ENCODE results near the gene HNRNPUL2.
A peak's percentile ranks its signal among the peaks of the same experiment; 100 is the strongest.
"Not testable (repeated sequence)": the region's sequence is repeated elsewhere in the genome, so short reads cannot be mapped to it uniquely, and the experiment has no call there.

Gene HNRNPUL2

DNA sequence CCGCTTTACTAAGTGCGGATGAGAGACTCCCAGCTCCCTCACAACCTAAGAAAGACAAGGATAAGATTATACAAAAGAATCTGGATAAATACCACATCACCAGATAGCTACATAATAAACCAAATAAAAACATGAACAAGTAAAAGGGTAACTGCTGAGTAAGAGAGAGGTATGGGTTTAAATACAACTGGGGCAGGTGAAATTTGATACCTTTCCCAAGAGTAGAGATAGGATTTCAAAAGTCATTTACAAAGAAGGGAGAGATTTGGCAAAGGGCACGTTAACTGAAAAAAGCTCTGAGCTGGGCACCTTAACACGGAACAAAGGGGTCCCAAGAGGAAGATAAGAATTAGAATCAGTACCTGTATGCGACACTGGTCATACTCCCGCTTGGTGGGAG is 50.1 kb downstream of the HNRNPUL2 start:
- H3K4me3 ChIP-seq (ENCODE audit: low read length) = no peak overlapping the region
- TF ChIP-seq, protein P1, sequence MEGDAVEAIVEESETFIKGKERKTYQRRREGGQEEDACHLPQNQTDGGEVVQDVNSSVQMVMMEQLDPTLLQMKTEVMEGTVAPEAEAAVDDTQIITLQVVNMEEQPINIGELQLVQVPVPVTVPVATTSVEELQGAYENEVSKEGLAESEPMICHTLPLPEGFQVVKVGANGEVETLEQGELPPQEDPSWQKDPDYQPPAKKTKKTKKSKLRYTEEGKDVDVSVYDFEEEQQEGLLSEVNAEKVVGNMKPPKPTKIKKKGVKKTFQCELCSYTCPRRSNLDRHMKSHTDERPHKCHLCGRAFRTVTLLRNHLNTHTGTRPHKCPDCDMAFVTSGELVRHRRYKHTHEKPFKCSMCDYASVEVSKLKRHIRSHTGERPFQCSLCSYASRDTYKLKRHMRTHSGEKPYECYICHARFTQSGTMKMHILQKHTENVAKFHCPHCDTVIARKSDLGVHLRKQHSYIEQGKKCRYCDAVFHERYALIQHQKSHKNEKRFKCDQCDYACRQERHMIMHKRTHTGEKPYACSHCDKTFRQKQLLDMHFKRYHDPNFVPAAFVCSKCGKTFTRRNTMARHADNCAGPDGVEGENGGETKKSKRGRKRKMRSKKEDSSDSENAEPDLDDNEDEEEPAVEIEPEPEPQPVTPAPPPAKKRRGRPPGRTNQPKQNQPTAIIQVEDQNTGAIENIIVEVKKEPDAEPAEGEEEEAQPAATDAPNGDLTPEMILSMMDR (IDR thresholded peaks at IDR 0.05; ENCODE audit: insufficient read depth, low read depth, low read length, missing control alignments) = no peak
- DNase-seq (ENCODE audit: low read depth) = no peak

DNA sequence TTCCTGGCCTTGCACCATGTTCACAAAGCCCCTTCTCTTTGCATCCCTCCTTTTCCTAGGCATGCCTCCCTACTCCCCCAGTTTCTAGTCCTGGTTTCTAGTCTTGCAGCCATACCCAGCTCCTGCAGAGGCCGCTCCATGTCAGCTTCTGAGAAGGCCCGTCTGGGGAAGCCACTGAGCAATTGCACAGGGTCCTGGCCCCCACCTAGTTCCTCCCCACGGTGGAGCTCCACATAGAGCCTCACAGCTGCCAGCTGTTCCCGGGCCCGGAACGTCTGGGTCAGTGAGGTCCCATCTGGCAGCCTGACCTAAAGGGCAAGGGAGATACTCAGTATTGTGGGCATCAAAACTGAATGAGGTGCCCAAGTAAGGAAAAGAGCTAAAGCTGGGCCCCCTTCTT is 50.6 kb downstream of the HNRNPUL2 start:
- TF ChIP-seq, protein P1 (IDR thresholded peaks at IDR 0.05; ENCODE audit: insufficient read depth, low read depth, low read length, missing control alignments) = peak; percentile 2
- no peak overlapping the region for H3K4me3 ChIP-seq (ENCODE audit: low read length)
- DNase-seq (ENCODE audit: low read depth) = no peak

DNA sequence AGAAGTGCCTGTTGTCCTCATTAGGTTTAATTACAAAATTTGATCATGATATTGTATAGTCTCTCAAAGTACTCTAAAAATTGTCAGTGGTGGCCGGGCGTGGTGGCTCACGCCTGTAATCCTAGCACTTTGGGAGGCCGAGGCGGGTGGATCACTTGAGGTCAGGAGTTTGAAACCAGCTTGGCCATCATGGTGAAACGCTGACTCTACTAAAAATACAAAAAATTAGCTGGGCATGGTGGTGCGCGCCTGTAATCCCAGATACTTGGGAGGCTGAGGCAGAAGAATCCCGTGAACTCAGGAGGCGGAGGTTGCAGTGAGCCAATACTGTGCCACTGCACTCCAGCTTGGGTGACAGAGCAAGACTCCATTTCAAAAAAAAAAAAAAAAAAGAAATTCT is 51.8 kb downstream of the HNRNPUL2 start:
- DNase-seq (ENCODE audit: low read depth); H3K4me3 ChIP-seq (ENCODE audit: low read length): not testable (repeated sequence)

DNA sequence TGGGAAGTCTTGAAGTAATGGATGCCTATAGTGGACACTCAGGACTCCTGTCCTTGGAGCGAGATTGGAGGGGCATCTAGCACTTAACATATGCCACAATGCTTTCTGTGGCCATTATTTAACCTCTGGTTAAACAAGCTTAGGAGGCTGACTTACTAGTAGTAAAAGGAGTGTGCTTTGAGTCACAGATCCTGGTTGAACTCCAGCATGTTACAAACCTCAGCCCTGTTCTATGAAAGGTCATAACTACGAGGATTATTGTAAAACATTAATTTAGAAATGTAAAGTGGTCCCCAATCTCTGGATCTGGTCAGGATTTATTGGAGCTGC is 54.1 kb downstream of the HNRNPUL2 start:
- TF ChIP-seq, protein P1 (IDR thresholded peaks at IDR 0.05; ENCODE audit: insufficient read depth, low read depth, low read length, missing control alignments) = no peak
- DNase-seq (ENCODE audit: low read depth) = no peak
- peak overlapping the region; percentile 89 for H3K4me3 ChIP-seq (ENCODE audit: low read length)

DNA sequence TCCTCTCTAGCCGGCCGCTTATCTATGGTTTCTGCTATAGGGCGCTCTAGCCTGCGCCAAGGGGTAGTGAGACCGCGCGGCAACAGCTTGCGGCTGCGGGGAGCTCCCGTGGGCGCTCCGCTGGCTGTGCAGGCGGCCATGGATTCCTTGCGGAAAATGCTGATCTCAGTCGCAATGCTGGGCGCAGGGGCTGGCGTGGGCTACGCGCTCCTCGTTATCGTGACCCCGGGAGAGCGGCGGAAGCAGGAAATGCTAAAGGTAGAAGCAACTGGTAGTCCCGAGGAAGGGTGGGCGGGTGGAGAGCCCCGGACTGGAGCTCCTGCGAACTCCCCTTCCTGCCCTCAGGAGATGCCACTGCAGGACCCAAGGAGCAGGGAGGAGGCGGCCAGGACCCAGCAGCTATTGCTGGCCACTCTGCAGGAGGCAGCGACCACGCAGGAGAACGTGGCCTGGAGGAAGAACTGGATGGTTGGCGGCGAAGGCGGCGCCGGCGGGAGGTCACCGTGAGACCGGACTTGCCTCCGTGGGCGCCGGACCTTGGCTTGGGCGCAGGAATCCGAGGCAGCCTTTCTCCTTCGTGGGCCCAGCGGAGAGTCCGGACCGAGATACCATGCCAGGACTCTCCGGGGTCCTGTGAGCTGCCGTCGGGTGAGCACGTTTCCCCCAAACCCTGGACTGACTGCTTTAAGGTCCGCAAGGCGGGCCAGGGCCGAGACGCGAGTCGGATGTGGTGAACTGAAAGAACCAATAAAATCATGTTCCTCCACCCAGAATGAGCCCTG is 55.5 kb downstream of the HNRNPUL2 start, which contains the start of the genes LBHD1 and UQCC3:
Gene LBHD1 (minus strand): TSS at position 660 of the 782 bp plus-strand sequence. CDS start 2,236 bp downstream, outside the sequence.
Gene UQCC3 (plus strand): TSS at position 66 of the 782 bp plus-strand sequence. CDS start 73 bp downstream, at position 139.
- TF ChIP-seq, protein P1 (IDR thresholded peaks at IDR 0.05; ENCODE audit: insufficient read depth, low read depth, low read length, missing control alignments) = no peak
- peak within 1 kb of the TSS; percentile 89 for H3K4me3 ChIP-seq (ENCODE audit: low read length)
- DNase-seq (ENCODE audit: low read depth) = peak; percentile 90

DNA sequence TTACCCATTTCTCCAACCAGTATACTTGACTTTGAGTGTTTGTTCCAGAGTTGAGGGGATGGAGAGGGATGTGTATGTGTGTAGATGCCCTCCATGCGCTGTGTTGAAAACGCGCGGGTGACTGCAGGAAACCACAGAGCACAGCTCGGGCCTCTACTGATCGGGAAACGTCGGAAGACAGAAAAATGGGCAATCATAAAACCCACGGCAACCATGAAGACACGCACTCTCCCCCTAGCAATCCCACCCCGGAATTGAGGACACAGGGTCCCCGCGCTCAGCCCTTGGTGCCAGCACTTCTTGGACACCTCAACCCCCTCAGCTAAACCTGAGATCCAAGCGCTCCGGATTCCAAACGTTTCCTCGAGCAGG is 56.0 kb downstream of the HNRNPUL2 start:
- no peak for DNase-seq (ENCODE audit: low read depth)
- H3K4me3 ChIP-seq (ENCODE audit: low read length) = peak overlapping the region; percentile 89
- TF ChIP-seq, protein P1 (IDR thresholded peaks at IDR 0.05; ENCODE audit: insufficient read depth, low read depth, low read length, missing control alignments) = no peak

DNA sequence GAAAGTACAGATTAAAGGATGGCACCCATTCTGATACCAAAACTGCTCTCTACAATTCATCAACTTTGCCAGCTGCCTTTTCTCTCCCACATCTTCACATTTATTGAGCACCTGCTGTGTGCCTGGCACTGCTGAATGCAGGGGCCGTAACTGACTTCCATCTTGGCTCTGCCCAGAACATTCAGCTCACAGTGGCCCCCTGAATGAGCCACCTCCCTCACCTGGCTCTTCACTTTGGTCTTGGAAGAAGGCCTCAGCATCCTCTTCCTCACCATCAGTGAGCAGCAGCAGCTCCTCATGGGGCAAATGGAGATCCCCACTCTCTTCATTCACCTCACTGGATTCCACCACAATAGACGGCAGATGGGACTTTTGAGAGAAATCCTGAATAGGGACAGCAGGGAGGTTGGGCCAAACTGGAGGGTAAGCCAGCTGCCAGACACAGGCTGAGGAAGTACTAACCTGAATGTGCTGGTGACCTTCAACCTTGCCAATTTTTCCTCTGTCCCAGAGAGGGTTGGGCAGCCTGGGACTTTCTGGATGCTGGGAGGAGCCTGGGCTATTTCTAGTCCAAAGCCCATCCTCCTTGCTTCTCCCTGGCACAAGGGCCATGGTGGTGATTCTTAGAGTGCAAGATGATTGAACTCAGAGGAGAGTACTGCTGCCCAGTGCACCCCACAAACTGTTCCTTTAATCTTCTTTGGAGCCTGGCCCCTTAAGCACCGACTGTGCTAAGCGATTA is 57.7 kb downstream of the HNRNPUL2 start:
- no peak for DNase-seq (ENCODE audit: low read depth)
- TF ChIP-seq, protein P1 (IDR thresholded peaks at IDR 0.05; ENCODE audit: insufficient read depth, low read depth, low read length, missing control alignments) = no peak
- no peak overlapping the region for H3K4me3 ChIP-seq (ENCODE audit: low read length)
